Measurements from ENCODE around the gene BRD9. TPM values are rescaled to one million over a fixed set of nuclear protein-coding genes. Genes with fewer than 3 reads are reported as not detected.
"Not testable (repeated sequence)": the region's sequence is repeated elsewhere in the genome, so short reads cannot be mapped to it uniquely, and the experiment has no call there.

Gene BRD9
- total and polyA plus RNA-seq, 2 donors (not counting 1 experiment from before 2014, with no cell fraction given): 13.0 to 35.3 TPM

DNA sequence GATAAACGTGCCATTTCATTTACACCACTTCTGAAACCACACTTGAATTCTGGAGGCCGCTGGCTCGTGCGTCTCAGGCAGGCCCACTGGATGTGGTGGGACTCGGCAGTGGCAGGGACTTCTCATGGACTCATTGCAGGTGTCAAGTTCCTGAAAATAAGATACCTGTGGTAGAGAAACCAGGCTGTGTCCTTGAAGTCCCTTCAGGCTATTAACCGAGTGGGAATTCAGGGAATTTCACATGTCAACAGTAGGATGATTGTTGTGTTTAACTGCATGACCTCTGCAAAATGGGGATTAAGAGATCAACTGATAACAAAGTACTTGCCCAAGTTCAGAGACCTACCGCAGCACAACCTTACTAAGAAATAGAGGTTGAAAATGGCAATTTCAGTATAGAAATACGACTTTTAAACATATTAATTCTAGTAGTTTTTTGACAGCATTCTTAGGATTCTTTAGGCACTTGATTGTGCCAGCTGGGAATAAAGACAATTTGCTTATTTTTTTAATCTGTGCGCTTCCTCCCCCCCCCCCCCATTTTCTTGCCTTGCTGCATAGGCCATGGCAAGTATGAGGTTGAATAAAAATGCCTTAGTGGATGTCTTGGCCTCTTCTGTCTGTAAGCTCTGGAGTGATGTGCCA, 26.9 kb upstream of the BRD9 start:
- no peak for DNase-seq (ENCODE audit: low read depth in 2 of 2)
- TF ChIP-seq, protein P1, sequence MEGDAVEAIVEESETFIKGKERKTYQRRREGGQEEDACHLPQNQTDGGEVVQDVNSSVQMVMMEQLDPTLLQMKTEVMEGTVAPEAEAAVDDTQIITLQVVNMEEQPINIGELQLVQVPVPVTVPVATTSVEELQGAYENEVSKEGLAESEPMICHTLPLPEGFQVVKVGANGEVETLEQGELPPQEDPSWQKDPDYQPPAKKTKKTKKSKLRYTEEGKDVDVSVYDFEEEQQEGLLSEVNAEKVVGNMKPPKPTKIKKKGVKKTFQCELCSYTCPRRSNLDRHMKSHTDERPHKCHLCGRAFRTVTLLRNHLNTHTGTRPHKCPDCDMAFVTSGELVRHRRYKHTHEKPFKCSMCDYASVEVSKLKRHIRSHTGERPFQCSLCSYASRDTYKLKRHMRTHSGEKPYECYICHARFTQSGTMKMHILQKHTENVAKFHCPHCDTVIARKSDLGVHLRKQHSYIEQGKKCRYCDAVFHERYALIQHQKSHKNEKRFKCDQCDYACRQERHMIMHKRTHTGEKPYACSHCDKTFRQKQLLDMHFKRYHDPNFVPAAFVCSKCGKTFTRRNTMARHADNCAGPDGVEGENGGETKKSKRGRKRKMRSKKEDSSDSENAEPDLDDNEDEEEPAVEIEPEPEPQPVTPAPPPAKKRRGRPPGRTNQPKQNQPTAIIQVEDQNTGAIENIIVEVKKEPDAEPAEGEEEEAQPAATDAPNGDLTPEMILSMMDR (conservative IDR thresholded peaks at IDR 0.05 in 1 of 2, IDR thresholded peaks at IDR 0.05 in 1 of 2; ENCODE audit: low read depth in 1 of 2, low read length in 2 of 2): no peak
- no peak for TF ChIP-seq EZH2 (IDR thresholded peaks at IDR 0.05; ENCODE audit: low read length, missing control alignments)
- Histone ChIP-seq H4K20me1 (ENCODE audit: control insufficient read depth, extremely low read depth, insufficient read depth, low read length) (no peaks in the 10 kb centered on the region), H3K36me3 (ENCODE audit: control insufficient read depth, insufficient read depth, low read length) (peaks cover 5% of the 10 kb centered on the region), H3K4me3 (replicated peaks in 1 of 4; ENCODE audit: control extremely low read depth in 1 of 4, insufficient read depth in 1 of 4, low read depth in 3 of 4, low read length in 4 of 4) (no peak overlapping the region), H3K27me3 (ENCODE audit: control insufficient read depth, insufficient read depth, low read length) (no peaks in the 10 kb centered on the region), H3K27ac (ENCODE audit: insufficient read depth, low read length) (no peak overlapping the region), H3K4me2 (ENCODE audit: extremely low read depth, insufficient read depth, low read length) (no peak overlapping the region), H3K9me3 (ENCODE audit: control insufficient read depth, insufficient read depth, low read depth, low read length) (no peaks in the 10 kb centered on the region), H3K79me2 (ENCODE audit: control insufficient read depth, insufficient read depth, low read length) (no peaks in the 10 kb centered on the region), H3K9ac (ENCODE audit: insufficient read depth, low read length) (no peak overlapping the region), H2AFZ (ENCODE audit: low read length) (no peak overlapping the region), H3K4me1 (ENCODE audit: control insufficient read depth, extremely low read depth, insufficient read depth, low read length) (no peaks in the 10 kb centered on the region)

DNA sequence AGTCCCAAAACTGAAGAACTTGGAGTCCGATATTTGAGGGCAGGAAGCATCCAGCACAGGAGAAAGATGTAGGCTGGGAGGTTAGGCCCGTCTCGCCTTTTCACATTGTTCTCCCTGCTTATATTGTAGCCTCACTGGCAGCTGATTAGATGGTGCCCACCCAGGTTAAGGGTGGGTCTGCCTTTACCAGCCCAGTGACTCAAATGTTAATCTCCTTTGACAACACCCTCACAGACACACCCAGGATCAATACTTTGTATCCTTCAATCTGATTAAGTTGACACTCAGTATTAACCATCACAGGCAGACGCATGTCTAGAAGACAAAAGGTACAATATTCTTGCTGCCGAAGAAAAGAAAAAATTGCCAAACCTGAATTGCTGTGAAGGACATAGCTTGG, 26.1 kb upstream of the BRD9 start:
- not testable (repeated sequence) for H3K4me1 ChIP-seq (ENCODE audit: control insufficient read depth, extremely low read depth, insufficient read depth, low read length); H3K36me3 ChIP-seq (ENCODE audit: control insufficient read depth, insufficient read depth, low read length); H3K9ac ChIP-seq (ENCODE audit: insufficient read depth, low read length); H3K27me3 ChIP-seq (ENCODE audit: control insufficient read depth, insufficient read depth, low read length); DNase-seq (ENCODE audit: low read depth in 2 of 2); H2AFZ ChIP-seq (ENCODE audit: low read length); H3K79me2 ChIP-seq (ENCODE audit: control insufficient read depth, insufficient read depth, low read length); H4K20me1 ChIP-seq (ENCODE audit: control insufficient read depth, extremely low read depth, insufficient read depth, low read length); H3K9me3 ChIP-seq (ENCODE audit: control insufficient read depth, insufficient read depth, low read depth, low read length); H3K4me3 ChIP-seq (replicated peaks in 1 of 4; ENCODE audit: control extremely low read depth in 1 of 4, insufficient read depth in 1 of 4, low read depth in 3 of 4, low read length in 4 of 4); H3K27ac ChIP-seq (ENCODE audit: insufficient read depth, low read length); H3K4me2 ChIP-seq (ENCODE audit: extremely low read depth, insufficient read depth, low read length)

DNA sequence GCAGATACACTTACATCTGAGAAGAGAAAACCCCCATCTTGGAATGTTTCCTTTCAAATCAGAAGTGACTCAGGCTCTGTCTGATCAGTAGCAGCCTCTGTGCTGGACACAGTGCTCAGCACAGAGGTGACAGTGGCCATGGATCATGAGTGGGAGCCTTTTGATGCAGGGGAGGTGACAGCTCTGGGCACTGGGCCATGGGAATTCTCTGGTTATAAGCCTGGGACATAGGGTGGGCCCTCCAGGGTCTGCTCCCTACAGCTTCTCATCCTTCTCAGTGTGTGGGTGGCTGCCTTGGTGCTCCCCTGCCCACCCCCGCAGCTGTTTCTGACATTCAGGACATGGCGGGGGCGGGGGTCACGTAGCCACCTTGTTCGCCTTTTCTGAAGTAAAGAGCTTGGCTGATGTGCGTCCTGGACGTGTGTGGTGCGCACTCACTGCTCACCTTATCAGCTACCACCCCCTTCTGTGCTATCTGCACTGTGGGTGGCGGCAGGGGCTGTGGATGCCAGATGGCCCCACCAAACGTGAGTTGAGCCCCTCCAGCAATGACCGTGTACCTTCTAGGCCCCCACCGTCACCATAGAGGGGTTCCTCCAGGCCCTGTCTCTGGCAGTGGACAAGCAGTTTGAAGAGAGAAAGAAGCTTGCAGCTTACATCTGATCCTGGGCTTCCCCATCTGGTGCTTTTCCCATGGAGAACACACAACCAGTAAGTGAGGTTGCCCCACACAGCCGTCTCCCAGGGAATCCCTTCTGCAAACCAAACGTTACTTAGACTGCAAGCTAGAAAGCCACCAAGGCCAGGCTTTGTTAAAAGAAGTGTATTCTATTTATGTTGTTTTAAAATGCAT, 24.1 kb upstream of the BRD9 start:
- no peak for DNase-seq (ENCODE audit: low read depth in 2 of 2)
- H3K36me3 ChIP-seq (ENCODE audit: control insufficient read depth, insufficient read depth, low read length): peaks cover 9% of the 10 kb centered on the region

More for the DNA sequence above, 24.1 kb upstream of the BRD9 start:
- H3K4me3 ChIP-seq (replicated peaks in 1 of 4; ENCODE audit: control extremely low read depth in 1 of 4, insufficient read depth in 1 of 4, low read depth in 3 of 4, low read length in 4 of 4): no peak overlapping the region
- no peak overlapping the region for H2AFZ ChIP-seq (ENCODE audit: low read length)
- TF ChIP-seq EZH2 (IDR thresholded peaks at IDR 0.05; ENCODE audit: low read length, missing control alignments): no peak
- TF ChIP-seq, protein P1 (conservative IDR thresholded peaks at IDR 0.05 in 1 of 2, IDR thresholded peaks at IDR 0.05 in 1 of 2; ENCODE audit: low read depth in 1 of 2, low read length in 2 of 2): no peak
- no peaks in the 10 kb centered on the region for H3K79me2 ChIP-seq (ENCODE audit: control insufficient read depth, insufficient read depth, low read length)
- no peak overlapping the region for H3K4me2 ChIP-seq (ENCODE audit: extremely low read depth, insufficient read depth, low read length)
- no peaks in the 10 kb centered on the region for H4K20me1 ChIP-seq (ENCODE audit: control insufficient read depth, extremely low read depth, insufficient read depth, low read length)
- H3K9ac ChIP-seq (ENCODE audit: insufficient read depth, low read length): no peak overlapping the region
- H3K9me3 ChIP-seq (ENCODE audit: control insufficient read depth, insufficient read depth, low read depth, low read length): no peaks in the 10 kb centered on the region
- no peaks in the 10 kb centered on the region for H3K4me1 ChIP-seq (ENCODE audit: control insufficient read depth, extremely low read depth, insufficient read depth, low read length)
- H3K27me3 ChIP-seq (ENCODE audit: control insufficient read depth, insufficient read depth, low read length): no peaks in the 10 kb centered on the region
- H3K27ac ChIP-seq (ENCODE audit: insufficient read depth, low read length): no peak overlapping the region

Data from fibroblast of lung (primary cell).